22Rv1 (cell line): Measurements from ENCODE around the gene ARHGDIB.

Experiments
- H3K27ac ChIP-seq: fragments of 450-650 bp; 2 replicates; pipeline ENCODE4 v1.5.1; 2017
- CTCF ChIP-seq: fragments of 450-650 bp; IDR thresholded peaks from 2 replicates; pipeline ENCODE4 v1.5.1; 2017; ENCODE audit warnings: mild to moderate bottlenecking
- ZFX ChIP-seq: fragments of 450-650 bp; IDR thresholded peaks from 2 replicates; pipeline ENCODE4 v1.6.1; 2017; ENCODE audit warnings: antibody characterized with exemption, borderline replicate concordance

The ARHGDIB gene

GRCh38 chr12:14999695-15000365 is 38.4 kb upstream of the ARHGDIB start:
- no peak overlapping the region for H3K27ac ChIP-seq
- TF ChIP-seq CTCF (no peak), ZFX (no peak)

- TF ChIP-seq CTCF (no peak), ZFX (no peak)
- H3K27ac ChIP-seq: no peak overlapping the region
Measured at GRCh38 chr12:14999021-14999694, 37.8 kb upstream of the ARHGDIB start.

GRCh38 chr12:14997998-14998397 is 36.6 kb upstream of the ARHGDIB start:
- no peak overlapping the region for H3K27ac ChIP-seq
- TF ChIP-seq ZFX (no peak), CTCF (no peak)

GRCh38 chr12:14995583-14996425 is 34.4 kb upstream of the ARHGDIB start:
- no peak overlapping the region for H3K27ac ChIP-seq
- TF ChIP-seq ZFX (no peak), CTCF (peak; percentile 86)

- no peak overlapping the region for H3K27ac ChIP-seq
- no peak for TF ChIP-seq CTCF
- TF ChIP-seq ZFX: no peak
Measured at GRCh38 chr12:14994610-14995009, 33.2 kb upstream of the ARHGDIB start.

GRCh38 chr12:14993537-14994266 is 32.3 kb upstream of the ARHGDIB start:
- H3K27ac ChIP-seq: no peak overlapping the region
- no peak for TF ChIP-seq ZFX
- TF ChIP-seq CTCF: no peak
